HG02759 (cell line): ENCODE results near the gene RNU5B-1.

ENCODE experiments used
- ATAC-seq: cut with Tn5 transposase; IDR thresholded peaks from one replicate; pipeline ENCODE4 v1.9.1; 2021; ENCODE audit warnings: mild to moderate bottlenecking, moderate library complexity; ENCODE audit not compliant: unreplicated experiment

The RNU5B-1 gene

DNA sequence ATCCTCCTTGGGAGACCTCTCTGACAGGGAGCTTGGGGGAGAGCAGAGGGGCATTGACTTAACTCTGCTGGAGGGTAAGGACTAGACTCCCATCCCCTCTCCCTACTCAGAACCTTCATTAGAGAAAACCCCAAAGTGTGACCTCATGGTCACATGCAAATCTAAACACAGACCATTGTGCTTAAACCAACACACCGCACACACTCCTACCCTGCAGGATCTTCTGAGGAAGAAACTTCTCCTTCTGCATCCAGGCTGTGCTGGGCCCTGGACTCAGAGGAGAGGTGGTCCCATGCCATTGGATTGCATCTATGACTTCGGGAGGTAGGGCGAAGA is 17.0 kb upstream of the RNU5B-1 start:
- ATAC-seq = no peak

DNA sequence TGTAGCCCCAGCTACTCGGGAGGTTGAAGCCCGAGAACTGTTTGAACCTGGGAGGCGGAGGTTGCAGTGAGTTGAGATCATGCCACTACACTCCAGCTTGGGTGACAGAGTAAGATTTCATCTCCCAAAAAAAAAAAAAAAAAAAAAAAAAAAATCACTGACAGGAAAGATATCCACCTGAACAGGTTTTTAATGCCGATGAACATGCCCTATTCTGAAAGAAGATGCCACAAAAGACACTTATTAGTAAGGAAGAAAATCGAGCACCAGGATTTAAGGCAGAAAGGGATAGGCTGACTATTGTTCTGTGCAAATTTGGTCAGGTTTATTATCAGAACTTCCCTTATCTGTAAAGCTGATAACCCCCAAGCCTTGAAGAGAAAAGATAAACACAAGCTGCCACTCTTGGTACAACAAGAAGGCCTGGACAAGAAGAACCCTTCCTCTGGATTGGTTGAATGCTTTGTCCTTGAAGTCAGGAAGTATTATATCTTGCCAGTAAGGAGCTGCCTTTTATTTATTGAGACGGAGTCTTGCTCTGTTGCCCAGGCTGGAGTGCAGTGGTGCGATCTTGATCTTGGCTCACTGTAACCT is 15.1 kb upstream of the RNU5B-1 start:
- ATAC-seq = no peak

- no peak for ATAC-seq
Observed at GRCh38 chr15:65290228-65290627, 14.2 kb upstream of the RNU5B-1 start.

DNA sequence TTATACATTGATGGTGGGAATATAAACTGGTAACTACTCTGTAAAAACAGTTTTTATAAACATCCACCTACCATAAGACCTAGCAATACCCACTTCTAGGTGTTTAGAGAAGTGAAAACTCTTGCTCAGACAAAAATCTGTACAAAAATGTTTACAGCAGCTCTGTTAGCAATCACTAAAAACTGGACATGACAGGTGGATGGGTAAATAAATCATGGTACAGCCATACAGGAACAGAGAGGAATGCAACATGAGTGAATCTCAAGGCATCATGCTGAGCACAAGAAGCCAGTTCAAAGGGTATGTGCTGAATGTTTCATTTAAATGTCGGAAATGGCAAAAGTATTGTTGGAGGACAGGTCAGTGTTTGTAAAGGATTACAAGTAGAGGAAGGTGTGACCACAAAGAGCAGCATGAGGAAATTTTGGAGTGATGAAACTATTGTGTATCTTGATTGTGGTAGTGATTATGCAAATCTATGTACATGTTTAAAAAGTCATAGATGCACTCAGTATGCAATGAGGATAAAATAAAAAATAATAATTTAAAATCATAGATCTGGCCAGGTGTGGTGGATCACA is 11.4 kb upstream of the RNU5B-1 start:
- no peak for ATAC-seq

GRCh38 chr15:65298731-65299130 is 5.7 kb upstream of the RNU5B-1 start:
- no peak for ATAC-seq

GRCh38 chr15:65300924-65301441 is 3.5 kb upstream of the RNU5B-1 start:
- ATAC-seq = no peak

- no peak for ATAC-seq
Observed at GRCh38 chr15:65302061-65302460, 2.4 kb upstream of the RNU5B-1 start.

DNA sequence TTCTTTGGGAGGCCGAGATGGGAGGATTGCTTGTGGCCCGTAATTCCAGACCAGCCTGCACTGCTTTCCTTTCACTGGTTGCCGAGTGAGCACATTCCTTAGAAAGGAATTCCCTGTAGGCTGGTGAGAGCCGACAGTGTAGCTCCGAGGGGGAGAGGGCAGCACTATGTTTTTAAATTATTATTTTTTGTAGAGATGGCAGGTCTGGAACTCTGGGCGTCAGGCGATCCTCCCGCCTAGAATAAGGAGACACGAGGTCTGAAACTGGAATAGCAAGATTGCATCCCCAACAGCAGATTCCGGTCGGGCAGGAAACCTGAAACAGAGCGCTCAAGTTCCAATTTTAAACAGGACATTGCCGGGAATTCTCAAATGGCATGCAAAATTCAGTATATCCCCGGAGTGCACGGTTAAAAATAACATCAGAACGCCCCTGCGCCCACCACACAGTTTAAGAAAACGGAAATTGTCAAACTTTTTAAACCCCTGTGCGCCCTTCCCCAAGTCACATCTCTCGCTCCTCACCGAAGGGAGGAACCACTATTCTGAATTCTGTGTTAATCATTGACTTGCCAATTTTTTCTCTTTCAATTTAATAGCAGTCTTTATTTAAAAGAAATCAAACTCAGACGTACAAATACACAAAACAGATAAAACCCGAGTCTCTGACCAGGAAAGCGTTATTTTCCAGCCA is 643 bp upstream of the RNU5B-1 start:
- peak; percentile 4 for ATAC-seq

DNA sequence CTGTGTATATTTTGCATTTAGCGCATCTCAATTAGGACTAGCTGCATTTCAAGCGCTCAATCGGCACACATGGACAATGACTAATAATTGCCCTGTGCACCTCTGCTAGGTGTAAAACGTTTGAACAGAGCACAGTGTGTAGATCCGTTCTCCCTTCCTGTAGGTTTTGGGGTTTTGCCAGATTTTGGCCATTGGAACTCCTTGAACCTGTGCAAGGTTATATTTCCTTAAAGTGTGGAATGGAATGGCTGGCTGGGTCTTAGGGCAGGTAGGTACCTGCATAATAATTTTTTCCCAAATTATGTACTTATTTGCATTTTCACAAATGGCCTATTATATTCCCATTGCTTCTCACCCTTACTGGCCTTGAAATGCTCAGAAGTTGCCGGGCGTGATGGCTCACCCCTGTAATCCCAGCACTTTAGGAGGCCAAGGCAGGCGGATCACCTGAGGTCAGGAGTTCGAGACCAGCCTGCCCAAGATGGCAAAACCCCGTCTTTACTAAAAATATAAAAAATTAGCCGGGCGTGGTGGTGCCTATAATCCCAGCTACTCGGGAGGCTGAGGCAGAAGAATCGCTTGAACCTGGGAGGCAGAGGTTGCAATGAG is 777 bp downstream of the RNU5B-1 start:
- ATAC-seq = no peak

DNA sequence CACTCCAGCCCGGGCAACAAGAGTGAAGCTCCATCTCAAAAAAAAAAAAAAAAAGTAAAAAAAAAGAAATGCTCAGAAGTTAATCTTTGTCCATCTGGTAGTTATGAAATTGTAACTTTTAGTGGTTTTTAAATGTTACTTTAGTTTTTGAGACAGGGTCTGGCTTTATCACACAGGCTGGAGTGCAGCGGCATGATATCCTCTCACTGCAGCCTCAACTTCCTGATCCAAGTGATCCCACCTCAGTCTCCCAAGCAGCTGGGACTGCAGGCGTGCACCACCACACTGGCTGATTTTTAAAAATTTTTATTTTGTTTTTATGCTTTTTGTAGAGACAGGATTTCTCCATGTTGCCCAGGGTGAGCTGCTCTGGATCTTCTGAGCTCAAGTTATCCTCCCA is 1.3 kb downstream of the RNU5B-1 start:
- ATAC-seq = no peak

DNA sequence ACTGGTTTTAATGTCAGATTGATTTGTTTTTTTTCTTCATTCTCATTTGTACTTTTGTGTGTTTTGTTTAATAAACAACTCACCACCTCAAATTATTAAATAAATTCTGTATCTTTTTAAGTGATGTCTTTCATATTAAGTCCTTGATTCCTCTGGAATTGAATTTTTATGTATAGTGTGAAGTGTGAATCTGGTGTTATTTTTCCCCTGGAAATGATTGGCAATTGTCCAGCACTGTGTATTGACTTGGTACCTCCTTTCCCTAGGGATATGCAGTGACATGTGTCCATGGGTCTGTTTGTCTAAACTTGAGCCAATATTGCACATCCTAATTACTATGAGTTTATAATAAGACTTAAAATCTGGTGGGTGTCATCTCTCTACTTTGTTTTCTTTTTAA is 2.1 kb downstream of the RNU5B-1 start:
- ATAC-seq = no peak

- ATAC-seq = no peak
Observed at GRCh38 chr15:65307978-65308377, 3.5 kb downstream of the RNU5B-1 start.

- no peak for ATAC-seq
Observed at GRCh38 chr15:65309882-65310418, 5.5 kb downstream of the RNU5B-1 start.

- ATAC-seq = no peak
Observed at GRCh38 chr15:65310431-65311137, 6.1 kb downstream of the RNU5B-1 start.

DNA sequence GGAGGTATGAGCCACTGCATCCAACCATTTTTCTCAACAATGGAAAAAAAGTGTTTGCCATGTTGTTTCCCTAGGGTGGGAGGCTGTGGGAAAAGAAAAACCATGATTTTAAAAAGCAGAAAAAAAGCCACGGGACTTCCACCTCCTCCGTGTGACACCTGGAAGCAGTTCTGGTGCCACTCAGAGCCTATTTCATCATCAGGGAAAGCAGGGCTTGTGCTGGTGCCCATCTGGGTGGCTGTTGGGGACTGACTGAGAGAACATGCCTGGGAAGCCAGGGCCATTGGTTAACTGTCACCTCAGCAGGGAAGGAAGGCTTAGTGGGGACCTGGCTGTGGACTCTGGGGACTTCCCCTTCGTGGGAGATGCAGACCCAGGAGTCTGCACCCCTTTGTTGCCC is 7.3 kb downstream of the RNU5B-1 start:
- ATAC-seq = no peak

- no peak for ATAC-seq
Observed at GRCh38 chr15:65312400-65312916, 8.0 kb downstream of the RNU5B-1 start.

DNA sequence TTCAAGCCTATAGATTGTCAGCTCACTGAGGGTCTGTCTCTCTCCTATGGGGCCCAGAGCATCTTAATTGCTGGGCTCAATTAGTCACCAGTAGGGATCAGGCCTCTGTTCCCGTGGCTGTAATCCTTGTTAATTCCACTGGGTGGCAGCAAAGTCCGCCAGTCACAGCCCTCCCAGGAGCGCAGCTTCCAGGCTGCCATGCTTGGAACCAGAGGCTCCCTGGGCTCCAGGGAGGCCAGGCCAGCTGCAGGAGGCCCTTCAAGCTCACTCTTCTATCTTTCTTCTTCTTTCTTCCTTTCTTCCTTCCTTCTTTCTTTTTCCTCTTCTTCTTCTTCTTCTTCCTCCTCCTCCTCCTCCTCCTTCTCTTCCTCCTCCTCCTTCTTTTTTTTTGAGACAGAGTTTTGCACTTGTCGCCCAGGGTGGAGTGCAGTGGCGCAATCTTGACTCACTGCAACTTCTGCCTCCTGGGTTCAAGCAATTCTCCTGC is 14.4 kb downstream of the RNU5B-1 start:
- ATAC-seq = peak; percentile 45

DNA sequence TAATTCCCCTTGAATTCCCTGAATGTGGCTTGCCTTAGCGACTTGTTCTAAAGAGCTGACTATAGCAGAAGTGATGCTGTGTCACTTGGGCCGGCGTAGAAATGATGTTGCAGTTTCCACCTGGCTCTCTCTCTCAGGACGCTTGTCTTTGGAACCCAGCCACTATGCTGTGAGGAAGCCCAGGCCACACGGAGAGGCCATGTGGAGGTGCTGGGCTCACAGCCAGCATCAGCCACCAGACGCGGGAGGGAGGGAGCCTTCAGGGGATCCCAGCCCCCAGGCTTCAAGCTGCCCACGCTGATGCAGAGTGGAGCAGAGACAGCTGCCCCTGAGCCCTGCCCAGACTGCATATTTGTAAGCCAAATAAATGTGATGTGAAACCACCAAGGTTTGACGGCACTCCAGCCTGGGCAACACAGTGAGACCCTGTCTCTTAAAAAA is 18.6 kb downstream of the RNU5B-1 start:
- ATAC-seq = no peak

GRCh38 chr15:65326117-65326526 is 21.6 kb downstream of the RNU5B-1 start:
- no peak for ATAC-seq

GRCh38 chr15:65326818-65327217 is 22.3 kb downstream of the RNU5B-1 start:
- no peak for ATAC-seq
